Kidney tubule cell (primary cell): ENCODE data around the gene MRPL37.
"Not testable (repeated sequence)": the region's sequence is repeated elsewhere in the genome, so short reads cannot be mapped to it uniquely, and the experiment has no call there.

Experiments
- DNase-seq: peaks from one replicate; pipeline ENCODE4 v3.0.0-alpha.2; 2018; ENCODE audit warnings: low spot score

MRPL37 gene

GRCh38 chr1:54220004-54220811 is 20.2 kb downstream of the MRPL37 start:
- no peak for DNase-seq

- DNase-seq = no peak
Observed at GRCh38 chr1:54221113-54221834, 21.3 kb downstream of the MRPL37 start.

- DNase-seq = no peak
Observed at GRCh38 chr1:54221867-54222484, 22.0 kb downstream of the MRPL37 start.

- no peak for DNase-seq
Observed at GRCh38 chr1:54222711-54223110, 22.7 kb downstream of the MRPL37 start.

- DNase-seq = no peak
Observed at GRCh38 chr1:54223441-54224202, 23.7 kb downstream of the MRPL37 start.

GRCh38 chr1:54224233-54224632 is 24.3 kb downstream of the MRPL37 start:
- DNase-seq = no peak

- no peak for DNase-seq
Observed at GRCh38 chr1:54225378-54225777, 25.4 kb downstream of the MRPL37 start.

GRCh38 chr1:54225986-54226559 is 26.1 kb downstream of the MRPL37 start:
- no peak for DNase-seq

- peak; percentile 86 for DNase-seq
Observed at GRCh38 chr1:54227091-54227602, 27.2 kb downstream of the MRPL37 start.

- DNase-seq = peak; percentile 47
Observed at GRCh38 chr1:54227891-54228310, 27.9 kb downstream of the MRPL37 start.

GRCh38 chr1:54228638-54229079 is 28.7 kb downstream of the MRPL37 start:
- DNase-seq = no peak

- DNase-seq = peak; percentile 92
Observed at GRCh38 chr1:54229281-54229891, 29.4 kb downstream of the MRPL37 start.

- DNase-seq = no peak
Observed at GRCh38 chr1:54230507-54231339, 30.8 kb downstream of the MRPL37 start.

GRCh38 chr1:54233196-54233595 is 33.2 kb downstream of the MRPL37 start:
- DNase-seq = not testable (repeated sequence)

GRCh38 chr1:54234284-54234683 is 34.3 kb downstream of the MRPL37 start:
- no peak for DNase-seq

GRCh38 chr1:54237586-54237985 is 37.6 kb downstream of the MRPL37 start:
- DNase-seq = no peak

- DNase-seq = no peak
Observed at GRCh38 chr1:54238353-54239034, 38.5 kb downstream of the MRPL37 start.

GRCh38 chr1:54239035-54239383 is 39.0 kb downstream of the MRPL37 start:
- no peak for DNase-seq

- DNase-seq = no peak
Observed at GRCh38 chr1:54239631-54240031, 39.7 kb downstream of the MRPL37 start.
